ENCODE results near the gene KRT77. TPM values are rescaled to one million over a fixed set of nuclear protein-coding genes. Genes with fewer than 3 reads are reported as not detected.
A peak's percentile ranks its signal among the peaks of the same experiment; 100 is the strongest.

KRT77 gene
- total RNA-seq, 4 donors from 2014 or later: not detected

DNA sequence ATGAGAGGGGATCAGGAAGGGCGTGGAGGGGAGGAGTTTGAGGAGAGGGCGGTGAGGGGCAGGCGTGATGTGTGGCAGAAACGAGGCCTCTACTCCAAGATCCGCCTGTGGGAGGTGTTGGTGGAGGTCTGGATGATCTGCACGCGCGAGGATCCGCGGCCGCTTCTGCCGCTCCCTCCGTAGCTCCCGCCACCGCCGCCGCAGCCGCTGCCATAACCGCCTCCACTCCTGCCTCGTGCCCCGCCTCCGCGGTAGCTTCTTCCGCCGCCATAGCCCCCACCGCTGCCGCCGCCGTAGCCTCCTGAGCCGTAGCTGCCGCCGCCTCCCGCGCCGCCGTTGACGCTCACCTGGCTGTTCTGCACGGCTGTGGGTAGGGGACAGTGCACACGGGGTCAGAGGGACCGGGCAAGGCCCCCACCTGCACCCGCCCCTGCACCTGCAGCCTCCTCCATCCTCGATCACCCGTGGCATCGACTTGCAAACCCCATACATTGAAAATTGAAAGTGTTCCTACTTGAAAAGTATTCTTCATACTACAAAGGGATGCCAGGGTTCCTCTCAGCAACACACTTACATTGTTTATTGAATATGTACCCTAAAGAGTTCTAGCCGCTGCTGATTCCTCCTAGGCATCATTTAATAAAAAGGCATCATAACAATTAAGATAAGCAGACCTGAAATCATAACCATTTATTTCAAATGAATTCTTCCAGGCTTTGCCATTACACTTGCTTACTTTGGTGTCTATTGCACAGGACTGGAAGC lies 12.1 kb downstream of the KRT77 start:
- in situ Hi-C loops (cut with MboI; ENCODE audit: low pct_ligation_motif_present in 1 of 4, low pct_unique_long_range_greater_than_20kb in 1 of 4, low sequenced_read_pairs in 3 of 4) (no loop called here), intact Hi-C loops (cut with DNase I; ENCODE audit: low total_unique reads) (no loop called here)
- no peak overlapping the region for H3K27ac ChIP-seq
- H3K9me3 ChIP-seq: no peaks in the 10 kb centered on the region
- H3K27me3 ChIP-seq: peaks cover 49% of the 10 kb centered on the region
- DNase-seq: peak; percentile 27
- no peak for TF ChIP-seq EP300 (IDR thresholded peaks at IDR 0.05; ENCODE audit: low read depth)
- TF ChIP-seq POLR2AphosphoS5 (IDR thresholded peaks at IDR 0.05): no peak
- TF ChIP-seq POLR2A (IDR thresholded peaks at IDR 0.05): no peak
- TF ChIP-seq, protein P1, sequence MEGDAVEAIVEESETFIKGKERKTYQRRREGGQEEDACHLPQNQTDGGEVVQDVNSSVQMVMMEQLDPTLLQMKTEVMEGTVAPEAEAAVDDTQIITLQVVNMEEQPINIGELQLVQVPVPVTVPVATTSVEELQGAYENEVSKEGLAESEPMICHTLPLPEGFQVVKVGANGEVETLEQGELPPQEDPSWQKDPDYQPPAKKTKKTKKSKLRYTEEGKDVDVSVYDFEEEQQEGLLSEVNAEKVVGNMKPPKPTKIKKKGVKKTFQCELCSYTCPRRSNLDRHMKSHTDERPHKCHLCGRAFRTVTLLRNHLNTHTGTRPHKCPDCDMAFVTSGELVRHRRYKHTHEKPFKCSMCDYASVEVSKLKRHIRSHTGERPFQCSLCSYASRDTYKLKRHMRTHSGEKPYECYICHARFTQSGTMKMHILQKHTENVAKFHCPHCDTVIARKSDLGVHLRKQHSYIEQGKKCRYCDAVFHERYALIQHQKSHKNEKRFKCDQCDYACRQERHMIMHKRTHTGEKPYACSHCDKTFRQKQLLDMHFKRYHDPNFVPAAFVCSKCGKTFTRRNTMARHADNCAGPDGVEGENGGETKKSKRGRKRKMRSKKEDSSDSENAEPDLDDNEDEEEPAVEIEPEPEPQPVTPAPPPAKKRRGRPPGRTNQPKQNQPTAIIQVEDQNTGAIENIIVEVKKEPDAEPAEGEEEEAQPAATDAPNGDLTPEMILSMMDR (IDR thresholded peaks at IDR 0.05): no peak
- WGBS, 2 donors (ENCODE audit: low coverage in 1 of 2): 4 to 80% methylated on average over 1 to 36 of the region's 45 CpGs
- no peaks in the 10 kb centered on the region for H3K36me3 ChIP-seq
- H3K4me1 ChIP-seq: peaks cover 0 to 11% (median 8%) of the 10 kb centered on the region in 4 donors
- H3K4me3 ChIP-seq: peak overlapping the region in 2 of 4 donors; percentile 17 to 39

DNA sequence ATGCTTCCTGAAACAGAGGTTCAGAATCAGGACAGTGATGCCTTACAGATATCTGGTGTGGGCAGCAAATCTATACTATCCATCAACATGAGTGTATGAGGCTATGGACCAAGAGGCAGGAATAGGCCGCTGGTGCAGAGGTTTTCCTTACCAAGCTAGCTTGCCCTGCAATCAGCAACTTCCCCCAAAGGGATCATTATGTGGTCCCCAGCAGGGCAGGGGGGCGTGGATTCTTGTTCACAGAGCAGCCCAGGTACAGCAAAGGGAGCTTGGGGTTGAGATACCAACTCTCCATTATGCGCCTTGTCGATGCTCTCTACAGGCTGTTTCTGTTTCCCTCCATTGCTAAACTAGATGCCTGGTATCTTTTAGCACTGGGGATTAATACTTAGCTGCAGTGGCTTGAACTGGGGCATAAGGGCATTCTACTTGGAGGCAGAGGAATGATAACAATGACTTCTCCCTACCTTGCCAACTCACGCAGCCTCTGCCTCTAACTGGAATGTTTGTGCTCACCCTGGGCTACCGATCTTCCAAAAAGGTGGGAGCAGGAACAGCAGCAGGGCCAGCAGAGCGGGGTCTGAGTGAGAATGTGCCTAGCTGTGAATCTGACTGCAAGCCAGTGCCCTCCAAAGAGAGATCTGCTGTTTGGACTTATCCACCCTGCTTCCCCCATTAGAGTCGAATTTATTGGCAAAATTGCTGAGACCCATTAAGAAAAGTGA lies 12.8 kb downstream of the KRT77 start:
- Histone ChIP-seq H3K4me1 (peaks cover 0 to 11% (median 8%) of the 10 kb centered on the region in 4 donors), H3K9me3 (no peaks in the 10 kb centered on the region), H3K27ac (no peak overlapping the region), H3K27me3 (peaks cover 47% of the 10 kb centered on the region), H3K4me3 (peak overlapping the region in 2 of 4 donors; percentile 17 to 39), H3K36me3 (no peaks in the 10 kb centered on the region)
- in situ Hi-C loops (cut with MboI; ENCODE audit: low pct_ligation_motif_present in 1 of 4, low pct_unique_long_range_greater_than_20kb in 1 of 4, low sequenced_read_pairs in 3 of 4) (no loop called here), intact Hi-C loops (cut with DNase I; ENCODE audit: low total_unique reads) (no loop called here)
- WGBS, 2 donors (ENCODE audit: low coverage in 1 of 2): 63% methylated on average over 8 of the region's 8 CpGs; no CpG with 5 or more reads in 1 of the 2 donors
- DNase-seq: no peak
- TF ChIP-seq POLR2AphosphoS5 (IDR thresholded peaks at IDR 0.05) (no peak), EP300 (IDR thresholded peaks at IDR 0.05; ENCODE audit: low read depth) (no peak), POLR2A (IDR thresholded peaks at IDR 0.05) (no peak)
- TF ChIP-seq, protein P1 (IDR thresholded peaks at IDR 0.05): no peak

DNA sequence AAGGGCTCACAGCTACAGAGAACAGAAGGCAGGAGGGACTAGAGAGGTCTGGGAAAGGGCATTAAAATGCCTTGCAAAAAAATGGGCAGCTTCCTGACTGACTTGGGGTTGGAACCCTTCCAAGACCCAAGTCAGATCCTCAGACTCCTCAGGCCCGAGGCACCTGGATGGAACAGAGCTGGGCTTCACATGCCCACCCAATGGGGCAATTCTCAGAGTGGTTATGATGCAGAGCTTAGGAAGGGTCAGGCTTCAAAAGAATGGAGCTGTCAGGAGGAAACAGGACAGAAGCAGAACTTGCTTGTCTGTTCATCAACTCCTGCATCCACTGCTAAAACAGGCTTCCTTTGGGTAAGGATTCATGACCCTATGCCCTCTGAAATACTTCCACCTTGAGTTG lies 13.4 kb downstream of the KRT77 start:
- DNase-seq: no peak
- Histone ChIP-seq H3K27ac (no peak overlapping the region), H3K4me1 (peaks cover 0 to 11% (median 8%) of the 10 kb centered on the region in 4 donors), H3K36me3 (no peaks in the 10 kb centered on the region), H3K9me3 (no peaks in the 10 kb centered on the region), H3K4me3 (no peak overlapping the region), H3K27me3 (peaks cover 47% of the 10 kb centered on the region)
- WGBS, 2 donors (ENCODE audit: low coverage in 1 of 2): 89% methylated on average over 1 of the region's 1 CpG; no CpG with 5 or more reads in 1 of the 2 donors
- intact Hi-C loops (cut with DNase I; ENCODE audit: low total_unique reads): no loop called here
- TF ChIP-seq, protein P1 (IDR thresholded peaks at IDR 0.05): no peak
- TF ChIP-seq POLR2AphosphoS5 (IDR thresholded peaks at IDR 0.05) (no peak), EP300 (IDR thresholded peaks at IDR 0.05; ENCODE audit: low read depth) (no peak), POLR2A (IDR thresholded peaks at IDR 0.05) (no peak)
- in situ Hi-C loops (cut with MboI; ENCODE audit: low pct_ligation_motif_present in 1 of 4, low pct_unique_long_range_greater_than_20kb in 1 of 4, low sequenced_read_pairs in 3 of 4): no loop called here

DNA sequence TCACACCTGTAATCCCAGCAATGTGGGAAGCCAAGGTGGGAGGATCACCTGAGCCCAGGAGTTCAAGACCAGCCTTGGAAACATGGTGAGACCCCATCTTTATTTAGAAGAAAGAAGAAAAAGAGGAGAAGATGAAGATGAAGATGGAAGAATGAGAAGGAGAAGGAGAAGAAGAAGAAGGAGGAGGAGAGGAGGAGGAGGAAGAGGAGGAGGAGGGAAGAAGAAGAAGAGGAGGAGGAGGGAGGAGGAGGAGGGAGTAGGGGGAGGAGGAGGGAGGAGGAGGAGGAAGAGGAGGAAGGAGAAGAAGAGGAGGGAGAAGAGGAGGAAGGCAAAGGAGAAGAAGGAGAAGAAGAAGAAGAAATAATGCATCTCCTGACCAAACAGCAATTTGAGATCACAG lies 14.1 kb downstream of the KRT77 start:
- no peak overlapping the region for H3K27ac ChIP-seq
- TF ChIP-seq, protein P1 (IDR thresholded peaks at IDR 0.05): no peak
- TF ChIP-seq EP300 (IDR thresholded peaks at IDR 0.05; ENCODE audit: low read depth) (no peak), POLR2A (IDR thresholded peaks at IDR 0.05) (no peak), POLR2AphosphoS5 (IDR thresholded peaks at IDR 0.05) (no peak)
- no peaks in the 10 kb centered on the region for H3K9me3 ChIP-seq
- DNase-seq: no peak
- in situ Hi-C loops (cut with MboI; ENCODE audit: low pct_ligation_motif_present in 1 of 4, low pct_unique_long_range_greater_than_20kb in 1 of 4, low sequenced_read_pairs in 3 of 4): no loop called here
- no peaks in the 10 kb centered on the region for H3K36me3 ChIP-seq
- no peak overlapping the region for H3K4me3 ChIP-seq
- peaks cover 0 to 11% (median 8%) of the 10 kb centered on the region in 4 donors for H3K4me1 ChIP-seq
- peaks cover 47% of the 10 kb centered on the region for H3K27me3 ChIP-seq
- intact Hi-C loops (cut with DNase I; ENCODE audit: low total_unique reads): no loop called here

Measured in transverse colon (tissue), 4 donors.